IMR-90 (cell line): ENCODE measurements around the gene FAM72D.
"Not testable (repeated sequence)": the region's sequence is repeated elsewhere in the genome, so short reads cannot be mapped to it uniquely, and the experiment has no call there.

Source experiments
- CTCF ChIP-seq: conservative IDR thresholded peaks from 2 replicates; pipeline ENCODE4 v1.5.1; 2012; ENCODE audit warnings: mild to moderate bottlenecking, low read depth, low read length, improper control_type of control experiment
- FOS ChIP-seq: fragments of 150-350 bp; IDR thresholded peaks from 2 replicates; pipeline ENCODE4 v1.6.1; 2016; ENCODE audit warnings: low read depth, low read length
- MAFK ChIP-seq: IDR thresholded peaks from 2 replicates; pipeline ENCODE4 v1.6.1; 2012; ENCODE audit warnings: low read depth, low read length, improper control_type of control experiment
- MXI1 ChIP-seq: IDR thresholded peaks from 2 replicates; pipeline ENCODE4 v1.6.1; 2012; ENCODE audit warnings: low read depth, mild to moderate bottlenecking, low read length, moderate library complexity, borderline replicate concordance
- POLR2A ChIP-seq: IDR thresholded peaks from 2 replicates; pipeline ENCODE4 v1.6.1; 2012; ENCODE audit warnings: mild to moderate bottlenecking, low read depth, low read length
- RAD21 ChIP-seq: IDR thresholded peaks from 2 replicates; pipeline ENCODE4 v1.6.1; 2012; ENCODE audit warnings: low read length, improper control_type of control experiment
- RFX5 ChIP-seq: IDR thresholded peaks from 2 replicates; pipeline ENCODE4 v1.8.0; 2012; ENCODE audit warnings: low read depth, mild to moderate bottlenecking, low read length, moderate library complexity
- SMC3 ChIP-seq: fragments of 150-350 bp; IDR thresholded peaks from 2 replicates; pipeline ENCODE4 v1.6.1; 2016; ENCODE audit warnings: low read depth, mild to moderate bottlenecking, antibody characterized with exemption, low read length, moderate library complexity
- USF2 ChIP-seq: fragments of 150-350 bp; IDR thresholded peaks from 2 replicates; pipeline ENCODE4 v1.6.1; 2017; ENCODE audit warnings: mild to moderate bottlenecking, antibody characterized with exemption, low read length, low read depth

- TF ChIP-seq CTCF, RAD21, SMC3, RFX5, FOS, POLR2A, USF2, MAFK, MXI1: not testable (repeated sequence)
These were observed 59.6 kb downstream of the FAM72D start for GRCh38 chr1:145155421-145155820.
